GM18907 (cell line): ENCODE measurements around the gene DHX58.

Source experiments
- ATAC-seq: cut with Tn5 transposase; IDR thresholded peaks from one replicate; pipeline ENCODE4 v1.9.1; 2021; ENCODE audit warnings: mild to moderate bottlenecking, moderate library complexity; ENCODE audit not compliant: unreplicated experiment

The DHX58 gene

DNA sequence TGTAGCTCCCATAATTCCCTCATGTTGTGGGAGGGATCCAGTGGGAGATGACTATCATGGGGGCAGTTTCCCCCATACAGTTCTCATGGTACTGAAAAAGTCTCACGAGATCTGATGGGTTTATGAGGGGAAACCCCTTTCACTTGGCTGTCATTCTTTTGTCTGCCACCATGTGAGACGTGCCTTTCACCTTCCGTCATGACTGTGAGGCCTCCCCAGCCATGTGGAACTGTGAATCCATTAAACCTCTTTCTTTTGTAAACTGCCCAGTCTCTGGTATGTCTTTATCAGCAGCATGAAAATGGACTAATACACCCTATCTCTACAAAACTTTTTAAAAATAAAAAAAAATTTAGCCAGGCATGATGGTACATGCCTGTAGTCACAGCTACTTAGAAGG lies 55.9 kb downstream of the DHX58 start:
- ATAC-seq = no peak

GRCh38 chr17:42055496-42055895 lies 57.0 kb downstream of the DHX58 start:
- ATAC-seq = no peak

- no peak for ATAC-seq
Observed at GRCh38 chr17:42055027-42055426, 57.5 kb downstream of the DHX58 start.

- ATAC-seq = no peak
Observed at GRCh38 chr17:42053731-42054500, 58.6 kb downstream of the DHX58 start.

DNA sequence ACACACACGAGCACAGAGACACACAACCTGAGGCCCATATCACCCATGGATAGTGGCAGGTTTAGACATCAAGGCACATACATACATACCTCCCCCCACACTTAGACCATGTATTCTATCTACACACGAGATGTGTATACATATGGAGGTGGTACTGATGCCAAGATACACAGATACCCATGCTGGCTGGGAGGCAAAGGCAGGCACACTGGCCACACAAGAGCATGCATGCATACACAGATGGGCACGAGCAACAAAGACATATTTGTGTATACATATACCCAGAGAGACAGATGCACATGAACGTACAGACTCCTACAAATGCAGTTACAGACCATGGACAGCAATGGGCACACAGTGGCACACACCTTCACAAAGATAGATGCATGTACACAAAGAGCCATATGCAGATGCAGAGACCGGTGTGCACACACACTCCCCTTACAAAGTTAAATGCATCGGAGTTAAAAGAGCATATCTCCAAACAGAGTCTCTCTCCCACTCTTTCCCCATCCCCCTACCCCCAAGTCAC lies 60.1 kb downstream of the DHX58 start:
- ATAC-seq = no peak

DNA sequence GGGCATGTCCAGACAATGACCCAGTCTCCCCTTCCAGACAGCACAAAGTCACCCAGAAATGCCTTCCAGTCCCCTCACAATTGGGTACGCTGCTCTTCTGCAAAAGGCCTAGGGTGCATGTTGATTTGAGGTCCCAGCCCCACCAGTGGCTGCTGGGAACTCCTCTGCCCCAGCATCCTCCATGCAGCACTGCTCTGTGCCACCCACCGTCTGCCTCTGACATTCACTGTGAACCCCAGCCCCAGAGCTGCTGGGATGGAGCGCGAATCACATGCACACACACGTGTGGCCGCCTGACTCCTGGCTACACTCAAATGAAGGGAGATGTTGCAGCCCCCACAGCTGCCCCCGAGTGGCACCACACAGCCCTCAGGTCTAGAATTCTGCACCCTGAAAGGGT lies 60.9 kb downstream of the DHX58 start:
- no peak for ATAC-seq
